Common myeloid progenitor, CD34-positive (primary cell): Measurements from ENCODE around the gene WEE2.

Experiments used
- CTCF ChIA-PET: fragments of 350-600 bp; sonication (Branson Sonifier 250); formaldehyde crosslinking; loops from one replicate; lab custom pipeline; 2021; ENCODE audit warnings: antibody characterized with exemption; lab: Charles Lee
- POLR2A ChIA-PET: fragments of 350-600 bp; sonication (Branson Sonifier 250); formaldehyde crosslinking; loops from one replicate; lab custom pipeline; 2021; ENCODE audit warnings: antibody characterized with exemption; lab: Charles Lee
- DNase-seq, 3 donors: peaks; one replicate each; pipeline versions ENCODE4 v3.0.0 to v3.0.0-alpha.2; 2013
- H3K27ac ChIP-seq, 2 experiments: 1 replicate in 1 of 2; 2 replicates in 1 of 2; pipeline ENCODE4 v1.7.0; 2013; ENCODE audit warnings: inconsistent platforms in 2 of 2, low read length in 2 of 2, mild to moderate bottlenecking in 2 of 2, low read depth in 1 of 2, moderate library complexity in 1 of 2; ENCODE audit not compliant: severe bottlenecking in 2 of 2, insufficient read depth in 1 of 2, poor library complexity in 1 of 2
- H3K27me3 ChIP-seq, 5 experiments: replicated peaks in 2 of 5; 1 replicate in 3 of 5; 2 replicates in 2 of 5; pipeline versions ENCODE4 v1.6.1 to v1.7.0; 2013; ENCODE audit warnings: low read length in 4 of 5, mild to moderate bottlenecking in 2 of 5, moderate library complexity in 2 of 5, inconsistent platforms in 1 of 5; ENCODE audit not compliant: insufficient read depth in 5 of 5, control insufficient read depth in 4 of 5
- H3K36me3 ChIP-seq, 4 experiments: 1 replicate in 2 of 4; 2 replicates in 2 of 4; pipeline versions ENCODE4 v1.6.1 to v1.7.0; 2013; ENCODE audit warnings: low read length in 3 of 4, control low read depth in 1 of 4, mild to moderate bottlenecking in 1 of 4; ENCODE audit not compliant: control insufficient read depth in 4 of 4, insufficient read depth in 4 of 4
- H3K4me1 ChIP-seq, 4 experiments: 1 replicate in 3 of 4; 2 replicates in 1 of 4; pipeline versions ENCODE4 v1.6.1 to v1.7.1; 2013; ENCODE audit warnings: low read length in 3 of 4, mild to moderate bottlenecking in 3 of 4, control low read depth in 1 of 4, inconsistent platforms in 1 of 4, moderate library complexity in 1 of 4; ENCODE audit not compliant: control insufficient read depth in 4 of 4, insufficient read depth in 4 of 4; ENCODE audit errors: control extremely low read depth in 1 of 4
- H3K4me3 ChIP-seq, 7 experiments: 1 replicate in 4 of 7; 2 replicates in 3 of 7; pipeline versions ENCODE4 v1.5.1 to v1.7.0; 2013; ENCODE audit warnings: mild to moderate bottlenecking in 7 of 7, low read length in 6 of 7, moderate library complexity in 6 of 7, inconsistent platforms in 2 of 7, low read depth in 2 of 7, control low read depth in 1 of 7; ENCODE audit not compliant: insufficient read depth in 4 of 7, control insufficient read depth in 1 of 7; ENCODE audit errors: extremely low read depth in 1 of 7
- H3K9me3 ChIP-seq, 5 experiments: 1 replicate in 4 of 5; 2 replicates in 1 of 5; pipeline versions ENCODE4 v1.6.1 to v1.7.1; 2013; ENCODE audit warnings: low read length in 4 of 5, mild to moderate bottlenecking in 2 of 5, inconsistent platforms in 1 of 5, low read depth in 1 of 5, moderate library complexity in 1 of 5; ENCODE audit not compliant: control insufficient read depth in 4 of 5, insufficient read depth in 2 of 5; ENCODE audit errors: control extremely low read depth in 1 of 5
- WGBS: methylation state at CpG from one replicate; pipeline ENCODE4 v1.1.5; 2013; ENCODE audit not compliant: insufficient coverage; 5-methylcytosine and 5-hydroxymethylcytosine counted together

WEE2 gene

GRCh38 chr7:141737836-141738591, 29.9 kb downstream of the WEE2 start, which contains the start of gene SSBP1:
TSS of gene SSBP1 (plus strand) at chr7:141738358. CDS start at chr7:141739167, 809 bp downstream.
- no peaks in the 10 kb centered on the region for H3K9me3 ChIP-seq
- H3K36me3 ChIP-seq = peaks cover 5 to 33% (median 22%) of the 10 kb centered on the region in 4 experiments
- peaks cover 9 to 26% (median 20%) of the 10 kb centered on the region in 4 experiments for H3K4me1 ChIP-seq
- ChIA-PET CTCF (interaction anchor here (0.8 to 4.8 kb wide), 22 partner anchors 9 to 91 kb away, joined by 3 to 47 read pairs (median 6); partner anchors contain the start of gene WEE2), POLR2A (interaction anchor here (0.7 to 1.4 kb wide), 6 partner anchors 28 to 723 kb away, joined by 3 to 10 read pairs (median 3); partner anchors contain the start of gene MRPS33)
- peak within 1 kb of the TSS; percentile 87 to 93 for H3K27ac ChIP-seq
- H3K27me3 ChIP-seq = no peaks in the 10 kb centered on the region
- 0% methylated on average over 34 of the region's 46 CpGs for WGBS
- DNase-seq = peak; percentile 99
- H3K4me3 ChIP-seq = peak within 1 kb of the TSS; percentile 77 to 100 (median 98)

DNA sequence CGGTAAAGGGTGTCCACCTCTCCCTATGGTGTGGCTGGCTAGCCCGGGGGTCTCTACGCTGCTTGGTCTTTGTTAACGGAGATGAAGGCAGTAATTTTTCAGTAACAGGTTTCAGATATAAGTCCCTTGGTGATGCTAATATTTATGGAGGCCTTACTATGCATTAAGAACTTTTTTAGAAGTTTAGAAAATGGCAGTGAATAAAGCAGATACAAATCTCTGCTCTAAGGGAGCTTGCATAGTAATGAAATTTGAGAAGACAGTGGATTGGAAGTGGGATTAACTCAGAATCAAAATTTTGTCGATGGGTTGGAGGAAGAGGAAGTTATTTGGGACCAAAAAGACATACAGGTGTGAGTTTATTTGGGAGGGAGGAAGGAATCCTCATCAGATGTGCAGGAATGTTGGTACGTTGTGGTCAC, 30.4 kb downstream of the WEE2 start:
- Histone ChIP-seq H3K27me3 (no peaks in the 10 kb centered on the region), H3K4me1 (peaks cover 9 to 26% (median 20%) of the 10 kb centered on the region in 4 experiments), H3K36me3 (peaks cover 11 to 39% (median 25%) of the 10 kb centered on the region in 4 experiments), H3K4me3 (peak overlapping the region; percentile 77 to 100 (median 98)), H3K9me3 (no peaks in the 10 kb centered on the region), H3K27ac (peak overlapping the region; percentile 67 to 93)
- CTCF ChIA-PET = interaction anchor here (0.8 to 4.8 kb wide), 19 partner anchors 10 to 88 kb away, joined by 3 to 47 read pairs (median 6); partner anchors contain the start of gene WEE2
- POLR2A ChIA-PET = interaction anchor here (1.0 to 1.4 kb wide), 4 partner anchors 28 to 723 kb away, joined by 3 to 10 read pairs (median 3); partner anchors contain the start of gene MRPS33
- 0% methylated on average over 6 of the region's 6 CpGs for WGBS
- no peak for DNase-seq

- Histone ChIP-seq H3K27me3 (no peaks in the 10 kb centered on the region), H3K27ac (peak overlapping the region in 1 of 2 experiments; percentile 93), H3K9me3 (no peaks in the 10 kb centered on the region), H3K4me3 (peak overlapping the region in 6 of 7 experiments; percentile 95 to 100 (median 98)), H3K36me3 (peaks cover 15 to 45% (median 30%) of the 10 kb centered on the region in 4 experiments), H3K4me1 (peaks cover 9 to 26% (median 20%) of the 10 kb centered on the region in 4 experiments)
- POLR2A ChIA-PET = interaction anchor here (0.7 to 1.4 kb wide), 2 partner anchors 76 to 79 kb away, joined by 3 read pairs; no protein-coding TSS in a partner anchor
- WGBS = 75% methylated on average over 2 of the region's 3 CpGs
- no peak for DNase-seq
- CTCF ChIA-PET = interaction anchor here (0.5 to 4.8 kb wide), 14 partner anchors 10 to 1235 kb away, joined by 3 to 47 read pairs (median 4); partner anchors contain the start of gene WEE2
Observed at GRCh38 chr7:141739250-141739649, 31.1 kb downstream of the WEE2 start.

GRCh38 chr7:141742229-141742628, 34.1 kb downstream of the WEE2 start:
- H3K27ac ChIP-seq = no peak overlapping the region
- H3K4me3 ChIP-seq = no peak overlapping the region
- WGBS = no CpG with 5 or more reads among the region's 1 CpG
- no peaks in the 10 kb centered on the region for H3K27me3 ChIP-seq
- no peaks in the 10 kb centered on the region for H3K9me3 ChIP-seq
- no peak for DNase-seq
- peaks cover 31 to 69% (median 51%) of the 10 kb centered on the region in 4 experiments for H3K36me3 ChIP-seq
- CTCF ChIA-PET = interaction anchor here (0.7 to 1.4 kb wide), 5 partner anchors 31 to 123 kb away, joined by 3 to 4 read pairs (median 3); partner anchors contain the start of gene WEE2
- H3K4me1 ChIP-seq = peaks cover 9 to 21% (median 17%) of the 10 kb centered on the region in 4 experiments
- POLR2A ChIA-PET = interaction anchor here (0.8 kb wide), 1 partner anchor 40 kb away, joined by 3 read pairs; the partner anchor contains the start of gene DENND11

DNA sequence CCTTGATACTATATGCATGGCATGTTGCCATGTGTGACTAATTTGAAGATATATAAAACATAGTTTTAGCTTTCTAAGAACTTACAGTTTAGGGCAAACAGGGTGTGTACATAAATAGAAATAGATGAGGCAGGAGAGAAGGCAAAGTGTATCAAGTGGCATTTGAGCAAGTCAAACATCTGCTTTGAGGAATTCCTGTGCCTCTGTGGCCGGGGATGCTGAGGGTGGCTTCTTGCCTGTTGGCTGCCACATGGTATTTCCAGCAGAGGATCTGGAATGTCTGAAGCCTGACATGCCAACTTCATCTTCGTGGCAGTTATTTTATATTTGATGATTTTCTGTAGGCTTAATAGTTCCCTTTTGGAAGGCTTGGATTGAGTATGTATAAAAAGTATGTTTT, 36.0 kb downstream of the WEE2 start:
- no peak overlapping the region for H3K27ac ChIP-seq
- WGBS = 100% methylated on average over 2 of the region's 2 CpGs
- peaks cover 42 to 83% (median 63%) of the 10 kb centered on the region in 4 experiments for H3K36me3 ChIP-seq
- CTCF ChIA-PET = no interaction called here
- peaks cover 0 to under 1% (median 0%) of the 10 kb centered on the region in 5 experiments for H3K9me3 ChIP-seq
- no peak overlapping the region for H3K4me3 ChIP-seq
- H3K4me1 ChIP-seq = peaks cover 4 to 11% (median 10%) of the 10 kb centered on the region in 4 experiments
- no peak for DNase-seq
- no peaks in the 10 kb centered on the region for H3K27me3 ChIP-seq
- POLR2A ChIA-PET = no interaction called here

DNA sequence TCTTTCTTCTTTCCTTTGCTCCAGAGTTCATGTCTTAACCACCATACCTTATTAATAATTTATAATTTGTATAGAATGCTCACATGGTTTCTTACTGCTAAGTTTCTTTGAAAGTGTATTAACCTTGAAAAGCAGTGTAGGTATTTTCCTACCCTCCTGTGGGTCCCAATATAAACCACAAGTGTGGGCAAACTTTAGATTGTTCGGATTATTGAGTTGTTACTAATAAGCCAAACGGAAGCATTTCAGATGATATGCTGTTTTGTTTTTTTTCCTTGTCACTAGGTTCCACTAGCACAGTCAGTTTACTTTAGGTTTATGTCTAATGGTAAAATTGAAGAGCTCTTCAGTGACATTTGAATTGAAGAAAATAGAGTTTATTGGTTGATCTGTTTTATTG, 40.2 kb downstream of the WEE2 start:
- Histone ChIP-seq H3K4me1 (no peaks in the 10 kb centered on the region), H3K36me3 (peaks cover 64 to 93% (median 75%) of the 10 kb centered on the region in 4 experiments), H3K27me3 (no peaks in the 10 kb centered on the region), H3K27ac (no peak overlapping the region), H3K4me3 (no peak overlapping the region), H3K9me3 (peaks cover 5 to 31% (median 27%) of the 10 kb centered on the region in 5 experiments)
- DNase-seq = no peak
- WGBS = 100% methylated on average over 2 of the region's 2 CpGs
- CTCF ChIA-PET = interaction anchor here (1.8 kb wide), 1 partner anchor 10 kb away, joined by 4 read pairs; the partner anchor contains the start of gene SSBP1
- POLR2A ChIA-PET = no interaction called here
